LHCN-M2 (cell line): ENCODE measurements around the gene S100A4. TPM values are rescaled to one million over a fixed set of nuclear protein-coding genes. Genes with fewer than 3 reads are reported as not detected.

Experiments used
- DNase-seq: peaks from one replicate; pipeline ENCODE4 v3.0.0-alpha.2; 2012; ENCODE audit warnings: low read depth
- total RNA-seq: library from RNA; depleted of rRNA; stranded (reverse); fragments of >200 nt; gene quantifications from 2 replicates; pipeline ENCODE4 v1.2.3, GENCODE V29; 2014; rRNA removed

S100A4 gene
- total RNA-seq, 1 experiment from 2014 or later = 837 TPM

DNA sequence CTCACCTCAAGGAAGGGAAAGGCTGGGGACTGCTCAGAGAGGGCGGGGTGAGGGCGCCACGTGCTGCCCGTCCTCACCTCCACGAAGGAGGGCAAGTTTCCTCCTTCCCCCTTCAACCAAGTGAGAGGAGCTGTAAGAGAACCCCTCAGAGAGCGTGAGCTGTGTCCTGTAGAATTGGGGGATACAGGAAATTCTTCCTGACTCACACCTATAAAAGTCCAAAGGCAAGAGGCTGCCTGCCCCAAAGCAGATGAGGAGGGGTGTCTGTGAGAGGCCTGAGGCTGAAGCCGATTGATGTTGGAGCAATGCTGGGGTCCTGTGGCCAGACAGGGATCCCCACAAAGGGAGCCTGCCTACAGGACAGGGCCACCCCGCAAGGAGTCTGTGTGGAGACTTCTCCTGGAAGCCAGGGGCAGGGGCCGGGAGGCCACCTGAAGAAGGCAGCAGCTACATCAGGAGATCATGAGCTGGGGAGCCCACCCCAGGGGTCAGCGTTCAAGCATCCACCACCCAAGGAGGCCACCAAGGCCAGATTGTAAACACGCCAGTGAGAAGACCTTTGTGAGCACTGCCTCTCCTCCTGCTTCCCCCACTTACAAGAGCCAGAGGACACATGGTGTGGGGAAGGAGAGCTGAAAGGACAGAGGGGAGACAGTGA is 37.6 kb downstream of the S100A4 start:
- DNase-seq = no peak

GRCh38 chr1:153506831-153507413 is 38.7 kb downstream of the S100A4 start:
- DNase-seq = peak; percentile 93

- DNase-seq = no peak
Observed at GRCh38 chr1:153506386-153506785, 39.2 kb downstream of the S100A4 start.

GRCh38 chr1:153505576-153505975 is 40.0 kb downstream of the S100A4 start:
- DNase-seq = no peak

GRCh38 chr1:153503766-153504165 is 41.8 kb downstream of the S100A4 start:
- DNase-seq = no peak

- no peak for DNase-seq
Observed at GRCh38 chr1:153498746-153499145, 46.9 kb downstream of the S100A4 start.

DNA sequence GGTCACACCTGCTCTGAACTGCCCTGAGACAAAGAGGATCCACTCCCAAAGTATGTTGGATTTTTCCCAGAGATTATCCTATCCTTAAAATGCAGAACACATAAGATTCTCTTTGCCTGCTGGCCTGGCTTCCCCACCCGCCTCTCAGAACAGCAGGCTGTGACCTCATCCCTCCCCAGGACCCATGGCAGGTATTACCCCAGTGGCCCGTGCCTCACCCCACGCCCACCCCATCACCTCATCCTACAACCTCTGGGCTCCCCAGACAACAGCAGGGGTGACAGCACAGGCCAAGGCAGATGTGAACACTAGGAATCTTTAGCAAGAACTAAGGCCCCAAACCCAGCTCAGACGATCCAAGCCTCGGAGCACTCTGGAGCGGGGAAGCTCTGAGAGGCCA is 50.1 kb downstream of the S100A4 start:
- no peak for DNase-seq

GRCh38 chr1:153494976-153495535 is 50.5 kb downstream of the S100A4 start:
- DNase-seq = peak; percentile 47

Other genes starting within 250 kb of the S100A4 start
- not detected in 2 replicates for gene PGLYRP3, start 232.9 kb downstream of the S100A4 start, total RNA-seq
- gene PGLYRP4, start 197.0 kb downstream of the S100A4 start, total RNA-seq = not detected in 2 replicates
- gene S100A9, start 188.0 kb downstream of the S100A4 start, total RNA-seq = not detected in 2 replicates
- gene S100A12, start 170.2 kb downstream of the S100A4 start, total RNA-seq = not detected in 2 replicates
- not detected in 2 replicates for gene S100A8, start 154.7 kb downstream of the S100A4 start, total RNA-seq
- not detected in 2 replicates for gene S100A7A, start 129.3 kb downstream of the S100A4 start, total RNA-seq
- gene S100A7, start 85.2 kb downstream of the S100A4 start, total RNA-seq = not detected in 2 replicates
- 982 and 1,031 TPM in 2 replicates for gene S100A6, start 9.8 kb downstream of the S100A4 start, total RNA-seq
- 1.3 TPM in 1 of 2 replicates, not detected in the other for gene S100A5, start 4.9 kb downstream of the S100A4 start, total RNA-seq
- 37.5 and 55.5 TPM in 2 replicates for gene S100A3, start 3.5 kb upstream of the S100A4 start, total RNA-seq
- gene S100A2, start 20.0 kb upstream of the S100A4 start, total RNA-seq = 23.3 and 24.8 TPM in 2 replicates
- 655 and 705 TPM in 2 replicates for gene S100A16, start 67.3 kb upstream of the S100A4 start, total RNA-seq
- not detected in 2 replicates for gene S100A14, start 70.5 kb upstream of the S100A4 start, total RNA-seq
- 177 and 277 TPM in 2 replicates for gene S100A13, start 81.7 kb upstream of the S100A4 start, total RNA-seq
- gene S100A1, start 82.6 kb upstream of the S100A4 start, total RNA-seq = 0.86 TPM in 1 of 2 replicates, not detected in the other
- 32.5 and 44.5 TPM in 2 replicates for gene CHTOP, start 88.3 kb upstream of the S100A4 start, total RNA-seq
- 65.8 and 73.7 TPM in 2 replicates for gene SNAPIN, start 112.9 kb upstream of the S100A4 start, total RNA-seq
- 295 and 319 TPM in 2 replicates for gene ILF2, start 125.2 kb upstream of the S100A4 start, total RNA-seq
- gene NPR1, start 132.9 kb upstream of the S100A4 start, total RNA-seq = not detected in 2 replicates
- gene INTS3, start 182.2 kb upstream of the S100A4 start, total RNA-seq = 30.2 and 34.7 TPM in 2 replicates
- gene SLC27A3, start 229.6 kb upstream of the S100A4 start, total RNA-seq = 0.38 and 0.98 TPM in 2 replicates